ENCODE measurements around the gene SLC2A5.

The SLC2A5 gene

GRCh38 chr1:9085306-9085940 is 16.0 kb upstream of the SLC2A5 start:
- Histone ChIP-seq H3K4me1 (ENCODE audit: insufficient read depth, low read length) (no peaks in the 10 kb centered on the region), H3K4me3 (ENCODE audit: low read length) (no peak overlapping the region), H3K9me3 (ENCODE audit: low read length) (no peaks in the 10 kb centered on the region), H2AFZ (ENCODE audit: low read depth, low read length) (no peak overlapping the region), H3K27me3 (ENCODE audit: insufficient read depth, low read length) (peaks cover 13% of the 10 kb centered on the region), H3K36me3 (ENCODE audit: insufficient read depth, low read length) (no peaks in the 10 kb centered on the region)

- Histone ChIP-seq H2AFZ (ENCODE audit: low read depth, low read length) (no peak overlapping the region), H3K9me3 (ENCODE audit: low read length) (no peaks in the 10 kb centered on the region), H3K27me3 (ENCODE audit: insufficient read depth, low read length) (peaks cover 8% of the 10 kb centered on the region), H3K4me3 (ENCODE audit: low read length) (no peak overlapping the region), H3K36me3 (ENCODE audit: insufficient read depth, low read length) (no peaks in the 10 kb centered on the region), H3K4me1 (ENCODE audit: insufficient read depth, low read length) (no peaks in the 10 kb centered on the region)
Observed at GRCh38 chr1:9084906-9085305, 15.5 kb upstream of the SLC2A5 start.

GRCh38 chr1:9081473-9081872 is 12.0 kb upstream of the SLC2A5 start:
- Histone ChIP-seq H3K9me3 (ENCODE audit: low read length) (no peaks in the 10 kb centered on the region), H2AFZ (ENCODE audit: low read depth, low read length) (no peak overlapping the region), H3K4me3 (ENCODE audit: low read length) (no peak overlapping the region), H3K36me3 (ENCODE audit: insufficient read depth, low read length) (no peaks in the 10 kb centered on the region), H3K4me1 (ENCODE audit: insufficient read depth, low read length) (peaks cover 4% of the 10 kb centered on the region), H3K27me3 (ENCODE audit: insufficient read depth, low read length) (peaks cover 4% of the 10 kb centered on the region)

GRCh38 chr1:9080705-9081291 is 11.4 kb upstream of the SLC2A5 start:
- peaks cover 4% of the 10 kb centered on the region for H3K27me3 ChIP-seq (ENCODE audit: insufficient read depth, low read length)
- no peaks in the 10 kb centered on the region for H3K9me3 ChIP-seq (ENCODE audit: low read length)
- peaks cover 4% of the 10 kb centered on the region for H3K4me1 ChIP-seq (ENCODE audit: insufficient read depth, low read length)
- H3K36me3 ChIP-seq (ENCODE audit: insufficient read depth, low read length) = no peaks in the 10 kb centered on the region
- H3K4me3 ChIP-seq (ENCODE audit: low read length) = no peak overlapping the region
- no peak overlapping the region for H2AFZ ChIP-seq (ENCODE audit: low read depth, low read length)

- Histone ChIP-seq H3K36me3 (ENCODE audit: insufficient read depth, low read length) (no peaks in the 10 kb centered on the region), H3K27me3 (ENCODE audit: insufficient read depth, low read length) (peaks cover 4% of the 10 kb centered on the region), H3K4me1 (ENCODE audit: insufficient read depth, low read length) (peaks cover 4% of the 10 kb centered on the region), H3K4me3 (ENCODE audit: low read length) (no peak overlapping the region), H3K9me3 (ENCODE audit: low read length) (no peaks in the 10 kb centered on the region), H2AFZ (ENCODE audit: low read depth, low read length) (no peak overlapping the region)
Observed at GRCh38 chr1:9079988-9080704, 10.7 kb upstream of the SLC2A5 start.

- no peaks in the 10 kb centered on the region for H3K9me3 ChIP-seq (ENCODE audit: low read length)
- peaks cover 4% of the 10 kb centered on the region for H3K4me1 ChIP-seq (ENCODE audit: insufficient read depth, low read length)
- no peaks in the 10 kb centered on the region for H3K36me3 ChIP-seq (ENCODE audit: insufficient read depth, low read length)
- H2AFZ ChIP-seq (ENCODE audit: low read depth, low read length) = no peak overlapping the region
- no peak overlapping the region for H3K4me3 ChIP-seq (ENCODE audit: low read length)
- H3K27me3 ChIP-seq (ENCODE audit: insufficient read depth, low read length) = no peaks in the 10 kb centered on the region
Observed at GRCh38 chr1:9078752-9079500, 9.5 kb upstream of the SLC2A5 start.

GRCh38 chr1:9078015-9078751 is 8.7 kb upstream of the SLC2A5 start:
- Histone ChIP-seq H3K36me3 (ENCODE audit: insufficient read depth, low read length) (no peaks in the 10 kb centered on the region), H3K4me1 (ENCODE audit: insufficient read depth, low read length) (peaks cover 4% of the 10 kb centered on the region), H3K27me3 (ENCODE audit: insufficient read depth, low read length) (no peaks in the 10 kb centered on the region), H3K9me3 (ENCODE audit: low read length) (no peaks in the 10 kb centered on the region), H3K4me3 (ENCODE audit: low read length) (no peak overlapping the region), H2AFZ (ENCODE audit: low read depth, low read length) (no peak overlapping the region)

- Histone ChIP-seq H2AFZ (ENCODE audit: low read depth, low read length) (no peak overlapping the region), H3K9me3 (ENCODE audit: low read length) (no peaks in the 10 kb centered on the region), H3K36me3 (ENCODE audit: insufficient read depth, low read length) (no peaks in the 10 kb centered on the region), H3K27me3 (ENCODE audit: insufficient read depth, low read length) (no peaks in the 10 kb centered on the region), H3K4me1 (ENCODE audit: insufficient read depth, low read length) (peaks cover 4% of the 10 kb centered on the region), H3K4me3 (ENCODE audit: low read length) (no peak overlapping the region)
Observed at GRCh38 chr1:9075022-9075421, 5.6 kb upstream of the SLC2A5 start.

GRCh38 chr1:9073143-9073542 is 3.7 kb upstream of the SLC2A5 start:
- no peaks in the 10 kb centered on the region for H3K9me3 ChIP-seq (ENCODE audit: low read length)
- H3K27me3 ChIP-seq (ENCODE audit: insufficient read depth, low read length) = no peaks in the 10 kb centered on the region
- no peak overlapping the region for H2AFZ ChIP-seq (ENCODE audit: low read depth, low read length)
- H3K4me1 ChIP-seq (ENCODE audit: insufficient read depth, low read length) = peaks cover 4% of the 10 kb centered on the region
- H3K36me3 ChIP-seq (ENCODE audit: insufficient read depth, low read length) = no peaks in the 10 kb centered on the region
- H3K4me3 ChIP-seq (ENCODE audit: low read length) = no peak overlapping the region

- Histone ChIP-seq H3K27me3 (ENCODE audit: insufficient read depth, low read length) (no peaks in the 10 kb centered on the region), H3K4me1 (ENCODE audit: insufficient read depth, low read length) (no peaks in the 10 kb centered on the region), H3K36me3 (ENCODE audit: insufficient read depth, low read length) (no peaks in the 10 kb centered on the region), H2AFZ (ENCODE audit: low read depth, low read length) (no peak overlapping the region), H3K4me3 (ENCODE audit: low read length) (no peak overlapping the region), H3K9me3 (ENCODE audit: low read length) (no peaks in the 10 kb centered on the region)
Observed at GRCh38 chr1:9071554-9072235, 2.3 kb upstream of the SLC2A5 start.

- Histone ChIP-seq H2AFZ (ENCODE audit: low read depth, low read length) (no peak overlapping the region), H3K4me1 (ENCODE audit: insufficient read depth, low read length) (no peaks in the 10 kb centered on the region), H3K27me3 (ENCODE audit: insufficient read depth, low read length) (no peaks in the 10 kb centered on the region), H3K36me3 (ENCODE audit: insufficient read depth, low read length) (no peaks in the 10 kb centered on the region), H3K4me3 (ENCODE audit: low read length) (no peak overlapping the region), H3K9me3 (ENCODE audit: low read length) (no peaks in the 10 kb centered on the region)
Observed at GRCh38 chr1:9070486-9070885, 1.1 kb upstream of the SLC2A5 start.

- no peaks in the 10 kb centered on the region for H3K9me3 ChIP-seq (ENCODE audit: low read length)
- H3K4me1 ChIP-seq (ENCODE audit: insufficient read depth, low read length) = peaks cover 2% of the 10 kb centered on the region
- no peak overlapping the region for H3K4me3 ChIP-seq (ENCODE audit: low read length)
- no peaks in the 10 kb centered on the region for H3K36me3 ChIP-seq (ENCODE audit: insufficient read depth, low read length)
- H3K27me3 ChIP-seq (ENCODE audit: insufficient read depth, low read length) = no peaks in the 10 kb centered on the region
- H2AFZ ChIP-seq (ENCODE audit: low read depth, low read length) = no peak overlapping the region
Observed at GRCh38 chr1:9068981-9069325, 482 bp downstream of the SLC2A5 start.

Measured in neuron (in vitro differentiated cells).